ENCODE measurements around the gene ZNF230.

The ZNF230 gene

GRCh38 chr19:44032001-44032610 is 29.3 kb downstream of the ZNF230 start:
- H3K4me3 ChIP-seq (ENCODE audit: low read depth, low read length): no peak overlapping the region

- H3K4me3 ChIP-seq (ENCODE audit: low read depth, low read length): no peak overlapping the region
Measured at GRCh38 chr19:44042147-44042546, 39.4 kb downstream of the ZNF230 start.

- peak overlapping the region; percentile 84 for H3K4me3 ChIP-seq (ENCODE audit: low read depth, low read length)
Measured at GRCh38 chr19:44050740-44051649, 48.2 kb downstream of the ZNF230 start.

- peak within 1 kb of the TSS; percentile 84 for H3K4me3 ChIP-seq (ENCODE audit: low read depth, low read length)
Measured at GRCh38 chr19:44051650-44052402, 49.1 kb downstream of the ZNF230 start, which contains the start of gene ZNF223. TSS of gene ZNF223 (plus strand) at chr19:44052036. CDS start at chr19:44055177, 3,141 bp downstream.

- H3K4me3 ChIP-seq (ENCODE audit: low read depth, low read length): no peak overlapping the region
Measured at GRCh38 chr19:44055870-44056269, 53.1 kb downstream of the ZNF230 start.

- H3K4me3 ChIP-seq (ENCODE audit: low read depth, low read length): no peak overlapping the region
Measured at GRCh38 chr19:44059229-44059628, 56.5 kb downstream of the ZNF230 start.

GRCh38 chr19:44061038-44061437 is 58.3 kb downstream of the ZNF230 start:
- H3K4me3 ChIP-seq (ENCODE audit: low read depth, low read length): no peak overlapping the region

Data from iPS-11a (cell line).